Measurements from ENCODE around the gene CNTFR.

DNA sequence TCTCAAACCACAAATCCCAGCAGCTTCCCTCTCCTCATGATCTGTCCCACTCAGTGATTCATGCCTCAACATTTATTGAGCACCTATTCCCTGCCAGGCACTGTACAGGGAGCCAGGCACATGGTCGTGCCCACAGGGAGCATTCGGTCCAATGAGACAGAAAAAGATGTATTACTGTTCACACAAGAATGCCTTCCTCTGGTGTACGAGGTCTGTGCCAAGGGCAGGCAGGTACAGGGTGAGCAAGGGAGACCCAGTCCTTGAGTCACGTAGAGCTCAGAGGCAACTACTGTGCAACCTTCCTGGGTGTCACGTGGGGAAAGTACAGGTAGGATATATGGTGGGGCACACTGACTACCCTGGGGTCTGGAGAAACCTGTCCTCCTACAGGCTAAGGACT lies 4.6 kb downstream of the CNTFR start:
- TF ChIP-seq, protein P1, sequence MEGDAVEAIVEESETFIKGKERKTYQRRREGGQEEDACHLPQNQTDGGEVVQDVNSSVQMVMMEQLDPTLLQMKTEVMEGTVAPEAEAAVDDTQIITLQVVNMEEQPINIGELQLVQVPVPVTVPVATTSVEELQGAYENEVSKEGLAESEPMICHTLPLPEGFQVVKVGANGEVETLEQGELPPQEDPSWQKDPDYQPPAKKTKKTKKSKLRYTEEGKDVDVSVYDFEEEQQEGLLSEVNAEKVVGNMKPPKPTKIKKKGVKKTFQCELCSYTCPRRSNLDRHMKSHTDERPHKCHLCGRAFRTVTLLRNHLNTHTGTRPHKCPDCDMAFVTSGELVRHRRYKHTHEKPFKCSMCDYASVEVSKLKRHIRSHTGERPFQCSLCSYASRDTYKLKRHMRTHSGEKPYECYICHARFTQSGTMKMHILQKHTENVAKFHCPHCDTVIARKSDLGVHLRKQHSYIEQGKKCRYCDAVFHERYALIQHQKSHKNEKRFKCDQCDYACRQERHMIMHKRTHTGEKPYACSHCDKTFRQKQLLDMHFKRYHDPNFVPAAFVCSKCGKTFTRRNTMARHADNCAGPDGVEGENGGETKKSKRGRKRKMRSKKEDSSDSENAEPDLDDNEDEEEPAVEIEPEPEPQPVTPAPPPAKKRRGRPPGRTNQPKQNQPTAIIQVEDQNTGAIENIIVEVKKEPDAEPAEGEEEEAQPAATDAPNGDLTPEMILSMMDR (IDR thresholded peaks at IDR 0.05): no peak
- no peak for TF ChIP-seq EZH2 (IDR thresholded peaks at IDR 0.05)

Data from neural progenitor cell (in vitro differentiated cells).